Measurements from ENCODE around the gene PTPN11.
"Not testable (repeated sequence)": the region's sequence is repeated elsewhere in the genome, so short reads cannot be mapped to it uniquely, and the experiment has no call there.

Gene PTPN11

DNA sequence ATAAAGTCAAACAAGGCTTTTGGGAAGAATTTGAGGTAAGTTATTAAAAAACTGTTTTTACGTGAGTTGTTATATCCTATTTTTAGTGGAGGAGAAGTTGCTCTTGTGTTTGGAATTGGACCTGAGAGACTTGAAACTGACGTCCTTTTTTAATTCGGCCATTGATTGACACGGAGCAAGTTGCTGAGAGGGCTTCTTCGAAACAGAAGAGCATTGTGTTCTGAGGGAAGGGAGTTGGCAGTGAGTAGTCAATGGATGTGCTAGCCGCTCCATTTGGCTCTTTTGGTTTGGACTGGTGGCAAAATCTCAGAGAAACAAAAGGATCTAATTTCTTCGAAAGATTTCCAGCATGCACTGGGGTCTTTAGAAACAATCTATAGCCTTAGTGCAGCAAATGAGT, 37.3 kb downstream of the PTPN11 start:
- H3K36me3 Mint-ChIP-seq (ENCODE audit: low read depth): peaks cover 54% of the 10 kb centered on the region
- no peak overlapping the region for H3K4me3 Mint-ChIP-seq
- no peak overlapping the region for H3K27ac Mint-ChIP-seq
- H3K4me1 Mint-ChIP-seq: no peaks in the 10 kb centered on the region
- no peaks in the 10 kb centered on the region for H3K9me3 Mint-ChIP-seq
- TF ChIP-seq, protein P1, sequence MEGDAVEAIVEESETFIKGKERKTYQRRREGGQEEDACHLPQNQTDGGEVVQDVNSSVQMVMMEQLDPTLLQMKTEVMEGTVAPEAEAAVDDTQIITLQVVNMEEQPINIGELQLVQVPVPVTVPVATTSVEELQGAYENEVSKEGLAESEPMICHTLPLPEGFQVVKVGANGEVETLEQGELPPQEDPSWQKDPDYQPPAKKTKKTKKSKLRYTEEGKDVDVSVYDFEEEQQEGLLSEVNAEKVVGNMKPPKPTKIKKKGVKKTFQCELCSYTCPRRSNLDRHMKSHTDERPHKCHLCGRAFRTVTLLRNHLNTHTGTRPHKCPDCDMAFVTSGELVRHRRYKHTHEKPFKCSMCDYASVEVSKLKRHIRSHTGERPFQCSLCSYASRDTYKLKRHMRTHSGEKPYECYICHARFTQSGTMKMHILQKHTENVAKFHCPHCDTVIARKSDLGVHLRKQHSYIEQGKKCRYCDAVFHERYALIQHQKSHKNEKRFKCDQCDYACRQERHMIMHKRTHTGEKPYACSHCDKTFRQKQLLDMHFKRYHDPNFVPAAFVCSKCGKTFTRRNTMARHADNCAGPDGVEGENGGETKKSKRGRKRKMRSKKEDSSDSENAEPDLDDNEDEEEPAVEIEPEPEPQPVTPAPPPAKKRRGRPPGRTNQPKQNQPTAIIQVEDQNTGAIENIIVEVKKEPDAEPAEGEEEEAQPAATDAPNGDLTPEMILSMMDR (IDR thresholded peaks at IDR 0.05): no peak
- no peaks in the 10 kb centered on the region for H3K27me3 Mint-ChIP-seq (ENCODE audit: low read depth, poor library complexity)
- DNase-seq: no peak

DNA sequence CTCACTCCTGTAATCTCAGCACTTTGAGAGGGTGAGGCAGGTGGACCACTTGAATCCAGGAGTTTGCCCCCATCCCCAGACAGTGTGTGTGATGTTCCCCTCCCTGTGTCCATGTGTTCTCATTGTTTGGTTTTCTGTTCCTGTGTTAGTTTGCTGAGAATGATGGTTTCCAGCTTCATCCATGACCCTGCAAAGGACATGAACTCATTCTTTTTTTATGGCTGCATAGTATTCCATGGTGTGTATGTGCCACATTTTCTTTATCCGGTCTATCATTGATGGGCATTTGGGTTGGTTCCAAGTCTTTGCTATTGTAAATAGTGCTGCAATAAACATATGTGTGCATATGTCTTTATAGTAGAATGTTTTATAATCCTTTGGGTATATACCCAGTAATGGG, 38.4 kb downstream of the PTPN11 start:
- H3K9me3 Mint-ChIP-seq; H3K27me3 Mint-ChIP-seq (ENCODE audit: low read depth, poor library complexity); DNase-seq; H3K27ac Mint-ChIP-seq; H3K4me3 Mint-ChIP-seq; H3K4me1 Mint-ChIP-seq: not testable (repeated sequence)
- H3K36me3 Mint-ChIP-seq (ENCODE audit: low read depth): peaks cover 49% of the 10 kb centered on the region

DNA sequence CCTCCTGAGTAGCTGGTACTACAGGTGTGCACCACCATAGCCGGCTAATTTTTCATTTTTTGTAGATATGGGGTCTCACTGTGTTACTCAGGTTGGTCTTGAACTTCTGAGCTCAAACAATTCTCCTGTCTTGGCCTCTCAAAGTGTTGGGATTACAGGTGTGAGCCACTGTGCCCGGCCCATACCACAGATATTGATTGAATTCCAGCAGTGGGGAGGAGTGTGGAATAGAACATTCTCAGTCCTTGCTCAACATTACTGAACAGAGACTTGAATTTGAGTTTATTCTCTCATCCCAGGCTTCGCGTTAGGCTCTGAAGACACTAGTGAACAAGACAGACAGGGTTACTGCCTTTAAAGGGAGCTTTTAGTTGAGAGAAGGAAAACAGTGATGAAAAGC, 39.6 kb downstream of the PTPN11 start:
- no peaks in the 10 kb centered on the region for H3K9me3 Mint-ChIP-seq
- TF ChIP-seq, protein P1 (IDR thresholded peaks at IDR 0.05): no peak
- H3K4me3 Mint-ChIP-seq: no peak overlapping the region
- no peak for DNase-seq
- no peaks in the 10 kb centered on the region for H3K27me3 Mint-ChIP-seq (ENCODE audit: low read depth, poor library complexity)
- no peaks in the 10 kb centered on the region for H3K4me1 Mint-ChIP-seq
- H3K27ac Mint-ChIP-seq: no peak overlapping the region
- H3K36me3 Mint-ChIP-seq (ENCODE audit: low read depth): peaks cover 42% of the 10 kb centered on the region

DNA sequence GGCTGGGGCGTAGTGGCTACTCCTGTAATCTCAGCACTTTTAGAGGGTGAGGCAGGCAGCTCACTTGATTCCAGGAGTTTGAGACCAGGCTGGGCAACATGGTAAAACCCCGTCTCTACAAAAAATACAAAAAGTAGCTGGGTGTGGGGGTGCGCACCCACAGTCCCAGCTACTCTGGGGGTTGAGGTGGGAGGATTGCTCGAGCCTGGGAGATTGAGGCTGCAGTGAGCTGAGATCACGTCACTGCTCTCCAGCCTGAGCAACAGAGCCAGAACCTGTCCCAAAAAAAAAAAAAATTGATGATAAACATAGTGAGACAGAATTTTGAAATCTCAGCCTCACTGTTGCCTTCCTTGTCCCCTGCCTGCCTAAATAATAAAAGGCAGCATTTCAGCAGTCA, 40.0 kb downstream of the PTPN11 start:
- peaks cover 42% of the 10 kb centered on the region for H3K36me3 Mint-ChIP-seq (ENCODE audit: low read depth)
- H3K4me1 Mint-ChIP-seq: no peaks in the 10 kb centered on the region
- H3K4me3 Mint-ChIP-seq: no peak overlapping the region
- H3K27me3 Mint-ChIP-seq (ENCODE audit: low read depth, poor library complexity): no peaks in the 10 kb centered on the region
- DNase-seq: no peak
- no peak overlapping the region for H3K27ac Mint-ChIP-seq
- TF ChIP-seq, protein P1 (IDR thresholded peaks at IDR 0.05): no peak
- H3K9me3 Mint-ChIP-seq: no peaks in the 10 kb centered on the region

DNA sequence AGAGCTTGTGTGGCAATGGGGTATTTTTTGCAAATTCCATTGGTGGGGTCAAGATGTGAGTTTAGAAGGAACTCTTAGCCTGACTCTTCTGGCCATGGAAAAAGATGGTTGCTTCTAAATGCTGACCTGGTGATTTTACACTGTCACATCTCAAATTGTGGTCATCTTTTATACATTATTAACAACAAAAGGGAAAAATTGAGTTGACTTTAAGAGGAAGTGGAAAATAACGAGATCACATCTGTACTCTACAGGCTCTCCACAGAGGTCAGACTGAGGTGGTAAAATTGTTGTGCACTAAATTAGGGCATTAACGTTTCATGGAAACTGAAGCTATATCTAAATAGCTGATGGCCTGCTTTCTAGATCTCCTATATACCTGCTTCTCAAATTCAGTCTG, 44.7 kb downstream of the PTPN11 start:
- H3K9me3 Mint-ChIP-seq: no peaks in the 10 kb centered on the region
- no peak overlapping the region for H3K27ac Mint-ChIP-seq
- H3K4me1 Mint-ChIP-seq: no peaks in the 10 kb centered on the region
- H3K27me3 Mint-ChIP-seq (ENCODE audit: low read depth, poor library complexity): no peaks in the 10 kb centered on the region
- H3K36me3 Mint-ChIP-seq (ENCODE audit: low read depth): peaks cover 24% of the 10 kb centered on the region
- TF ChIP-seq, protein P1 (IDR thresholded peaks at IDR 0.05): no peak
- no peak for DNase-seq
- no peak overlapping the region for H3K4me3 Mint-ChIP-seq

DNA sequence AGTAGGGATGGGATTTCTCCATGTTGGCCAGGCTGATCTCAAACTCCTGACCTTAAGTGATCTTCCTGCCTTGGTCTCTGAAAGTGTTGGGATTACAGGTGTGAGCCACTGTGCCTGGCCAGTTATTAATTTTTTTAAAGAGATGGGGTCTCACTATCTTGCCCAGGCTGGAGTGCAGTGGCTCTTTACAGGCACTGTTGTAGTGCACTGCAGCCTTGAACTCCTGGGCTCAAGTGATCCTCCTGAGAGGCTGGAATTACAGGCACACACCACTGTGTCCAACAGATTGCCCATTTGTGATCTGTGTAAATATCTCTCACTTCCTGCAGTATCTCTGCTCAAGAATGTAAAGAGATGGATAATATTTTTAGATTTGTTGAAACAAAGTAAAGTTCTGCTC, 45.9 kb downstream of the PTPN11 start:
- Mint-ChIP-seq H3K27me3 (ENCODE audit: low read depth, poor library complexity) (no peaks in the 10 kb centered on the region), H3K36me3 (ENCODE audit: low read depth) (peaks cover 18% of the 10 kb centered on the region), H3K4me3 (no peak overlapping the region), H3K9me3 (no peaks in the 10 kb centered on the region), H3K27ac (no peak overlapping the region), H3K4me1 (no peaks in the 10 kb centered on the region)
- no peak for DNase-seq
- TF ChIP-seq, protein P1 (IDR thresholded peaks at IDR 0.05): no peak
